Glutamatergic neuron (in vitro differentiated cells): ENCODE measurements around the gene FRMD4B. TPM values are rescaled to one million over a fixed set of nuclear protein-coding genes. Genes with fewer than 3 reads are reported as not detected.

Experiments
- DNase-seq: peaks from one replicate; pipeline ENCODE4 v3.0.0; 2022
- H3K27ac Mint-ChIP-seq: one replicate; pipeline ENCODE4 v1.8.0; 2020; ENCODE audit warnings: mild to moderate bottlenecking, mixed read lengths, inconsistent platforms; ENCODE audit not compliant: unreplicated experiment
- H3K27me3 Mint-ChIP-seq: one replicate; pipeline ENCODE4 v1.8.0; 2020; ENCODE audit warnings: mild to moderate bottlenecking, moderate library complexity, mixed read lengths, inconsistent platforms; ENCODE audit not compliant: unreplicated experiment
- H3K36me3 Mint-ChIP-seq: one replicate; pipeline ENCODE4 v1.8.0; 2020; ENCODE audit warnings: mild to moderate bottlenecking, mixed read lengths, inconsistent platforms; ENCODE audit not compliant: unreplicated experiment
- H3K4me1 Mint-ChIP-seq: one replicate; pipeline ENCODE4 v1.8.0; 2020; ENCODE audit warnings: mild to moderate bottlenecking, low read depth, mixed read lengths, inconsistent platforms; ENCODE audit not compliant: unreplicated experiment
- H3K4me3 Mint-ChIP-seq: one replicate; pipeline ENCODE4 v1.8.0; 2020; ENCODE audit warnings: mild to moderate bottlenecking, mixed read lengths, inconsistent platforms; ENCODE audit not compliant: unreplicated experiment
- H3K9me3 Mint-ChIP-seq: one replicate; pipeline ENCODE4 v1.8.0; 2020; ENCODE audit warnings: mild to moderate bottlenecking, moderate library complexity, mixed read lengths, inconsistent platforms; ENCODE audit not compliant: unreplicated experiment
- total RNA-seq: library from RNA; stranded (reverse); fragmentation: NEBNext Ultra II Directional; extraction: Animal tissue kit (Norgen Biotek cat#: 25700); gene quantifications from one replicate; pipeline ENCODE4 v1.2.1, GENCODE V29; 2021; ENCODE audit not compliant: unreplicated experiment
- TF ChIP-seq, protein P1 (sequence below): fragments of 200-600 bp; sonication (generic); IDR thresholded peaks from one replicate; pipeline ENCODE4 v1.5.0; 2021; ENCODE audit not compliant: partially characterized antibody, unreplicated experiment

The FRMD4B gene
- total RNA-seq, 1 donor from 2014 or later = 3.9 TPM

DNA sequence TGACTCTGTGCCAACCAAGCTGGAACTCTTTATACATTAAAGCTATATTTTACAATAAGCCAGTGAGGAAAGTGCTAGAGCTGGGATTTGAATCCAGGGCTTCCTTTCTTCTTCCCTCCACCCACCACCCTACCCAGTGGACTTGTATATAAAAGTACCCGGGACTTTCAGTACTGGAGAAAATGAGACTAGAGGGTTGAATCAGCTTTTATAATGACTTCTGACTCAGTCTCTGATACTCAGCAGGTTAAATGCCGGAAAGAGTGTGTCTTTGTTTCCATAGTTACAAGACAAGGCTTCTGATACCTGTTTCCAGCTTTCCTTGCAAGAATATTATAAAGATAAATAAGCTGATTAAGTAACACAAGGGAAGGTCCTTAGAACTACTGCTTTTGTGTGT, 80.9 kb downstream of the FRMD4B start:
- Mint-ChIP-seq H3K4me3 (no peak overlapping the region), H3K36me3 (no peaks in the 10 kb centered on the region), H3K27ac (no peak overlapping the region), H3K9me3 (no peaks in the 10 kb centered on the region), H3K27me3 (no peaks in the 10 kb centered on the region), H3K4me1 (no peaks in the 10 kb centered on the region)
- TF ChIP-seq, protein P1, sequence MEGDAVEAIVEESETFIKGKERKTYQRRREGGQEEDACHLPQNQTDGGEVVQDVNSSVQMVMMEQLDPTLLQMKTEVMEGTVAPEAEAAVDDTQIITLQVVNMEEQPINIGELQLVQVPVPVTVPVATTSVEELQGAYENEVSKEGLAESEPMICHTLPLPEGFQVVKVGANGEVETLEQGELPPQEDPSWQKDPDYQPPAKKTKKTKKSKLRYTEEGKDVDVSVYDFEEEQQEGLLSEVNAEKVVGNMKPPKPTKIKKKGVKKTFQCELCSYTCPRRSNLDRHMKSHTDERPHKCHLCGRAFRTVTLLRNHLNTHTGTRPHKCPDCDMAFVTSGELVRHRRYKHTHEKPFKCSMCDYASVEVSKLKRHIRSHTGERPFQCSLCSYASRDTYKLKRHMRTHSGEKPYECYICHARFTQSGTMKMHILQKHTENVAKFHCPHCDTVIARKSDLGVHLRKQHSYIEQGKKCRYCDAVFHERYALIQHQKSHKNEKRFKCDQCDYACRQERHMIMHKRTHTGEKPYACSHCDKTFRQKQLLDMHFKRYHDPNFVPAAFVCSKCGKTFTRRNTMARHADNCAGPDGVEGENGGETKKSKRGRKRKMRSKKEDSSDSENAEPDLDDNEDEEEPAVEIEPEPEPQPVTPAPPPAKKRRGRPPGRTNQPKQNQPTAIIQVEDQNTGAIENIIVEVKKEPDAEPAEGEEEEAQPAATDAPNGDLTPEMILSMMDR = no peak
- DNase-seq = no peak

DNA sequence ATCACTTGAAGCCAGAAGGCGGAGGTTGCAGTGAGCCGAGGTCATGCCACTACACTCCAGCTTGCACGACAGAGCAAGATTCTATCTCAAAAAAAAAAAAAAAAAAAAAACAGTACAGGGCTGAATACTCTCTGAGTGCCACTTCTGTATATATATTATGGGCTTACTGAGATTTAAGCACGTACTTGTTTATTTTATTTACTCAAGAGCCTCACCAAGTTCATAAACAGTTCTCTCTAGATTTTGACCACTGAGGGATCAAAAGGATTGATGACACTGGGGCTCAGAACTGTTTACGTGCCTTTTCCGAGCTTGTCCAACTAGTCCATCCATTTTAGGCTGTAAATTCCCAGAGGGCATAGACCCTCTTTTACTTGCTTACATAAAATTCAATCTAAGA, 81.5 kb downstream of the FRMD4B start:
- no peaks in the 10 kb centered on the region for H3K9me3 Mint-ChIP-seq
- H3K27me3 Mint-ChIP-seq = no peaks in the 10 kb centered on the region
- no peak for DNase-seq
- no peaks in the 10 kb centered on the region for H3K36me3 Mint-ChIP-seq
- TF ChIP-seq, protein P1 = no peak
- H3K27ac Mint-ChIP-seq = no peak overlapping the region
- no peaks in the 10 kb centered on the region for H3K4me1 Mint-ChIP-seq
- H3K4me3 Mint-ChIP-seq = no peak overlapping the region

DNA sequence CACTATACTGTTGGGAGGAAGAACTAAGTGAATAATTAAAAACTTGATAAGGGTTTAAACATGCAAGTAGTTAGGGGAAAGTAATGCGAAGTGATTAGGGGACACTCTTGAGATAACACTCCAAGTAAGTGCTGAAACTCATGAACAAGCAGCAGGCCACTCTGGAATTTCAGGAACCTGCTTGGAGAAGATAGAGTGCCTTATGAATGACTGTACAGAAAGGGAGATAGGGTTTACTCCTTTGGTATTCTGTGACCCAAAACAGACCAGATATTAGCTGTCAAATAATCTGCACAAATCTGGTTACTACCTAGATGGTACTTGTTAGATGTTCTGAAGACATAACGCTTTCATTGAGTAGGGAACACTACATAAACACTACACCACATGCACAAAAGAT, 85.6 kb downstream of the FRMD4B start:
- H3K36me3 Mint-ChIP-seq = no peaks in the 10 kb centered on the region
- H3K4me1 Mint-ChIP-seq = peaks cover 11% of the 10 kb centered on the region
- TF ChIP-seq, protein P1 = no peak
- no peak for DNase-seq
- H3K27me3 Mint-ChIP-seq = peaks cover 1% of the 10 kb centered on the region
- no peak overlapping the region for H3K4me3 Mint-ChIP-seq
- H3K9me3 Mint-ChIP-seq = no peaks in the 10 kb centered on the region
- H3K27ac Mint-ChIP-seq = no peak overlapping the region

DNA sequence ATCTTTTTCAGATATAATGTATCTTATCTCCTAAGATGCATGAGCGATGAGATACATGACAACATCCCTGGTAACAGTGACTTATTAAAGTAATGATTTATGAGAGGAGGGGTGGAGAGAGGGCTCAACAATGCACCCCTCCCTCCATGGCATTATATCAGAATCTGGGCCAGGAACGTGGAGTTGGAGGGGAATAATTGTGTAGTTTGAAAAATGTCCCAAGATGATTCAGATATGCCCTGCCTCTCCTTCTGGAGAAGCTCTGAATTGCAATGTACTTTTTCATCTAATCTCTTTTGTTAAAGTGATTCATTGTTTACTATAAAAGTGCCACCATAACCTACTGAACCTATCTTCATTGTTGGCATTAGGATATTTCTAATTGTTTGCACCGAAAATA, 86.5 kb downstream of the FRMD4B start:
- Mint-ChIP-seq H3K36me3 (no peaks in the 10 kb centered on the region), H3K4me3 (no peak overlapping the region), H3K4me1 (peaks cover 18% of the 10 kb centered on the region), H3K27ac (no peak overlapping the region), H3K27me3 (peaks cover 4% of the 10 kb centered on the region), H3K9me3 (no peaks in the 10 kb centered on the region)
- TF ChIP-seq, protein P1 = no peak
- DNase-seq = no peak

DNA sequence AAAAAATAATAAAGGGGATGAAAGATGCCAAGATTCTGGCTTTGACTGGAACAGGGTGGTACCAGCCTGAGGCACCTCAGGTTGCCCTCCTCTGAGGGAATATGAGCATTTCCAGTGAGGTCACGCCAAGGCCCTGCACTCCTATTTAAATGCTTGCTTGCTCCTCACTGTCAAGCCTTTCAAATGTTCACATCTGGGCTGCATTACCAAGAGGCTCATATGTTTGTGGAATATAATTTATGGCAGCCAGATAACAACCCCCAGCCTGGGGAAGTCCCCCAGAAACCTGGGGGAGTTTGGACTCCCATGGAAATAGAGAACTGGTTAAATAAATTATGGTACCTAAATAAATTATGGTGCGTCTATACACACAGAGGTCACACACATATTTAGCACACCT, 88.4 kb downstream of the FRMD4B start:
- H3K36me3 Mint-ChIP-seq = no peaks in the 10 kb centered on the region
- H3K9me3 Mint-ChIP-seq = peaks cover 3% of the 10 kb centered on the region
- no peak overlapping the region for H3K4me3 Mint-ChIP-seq
- peaks cover 33% of the 10 kb centered on the region for H3K4me1 Mint-ChIP-seq
- peaks cover 7% of the 10 kb centered on the region for H3K27me3 Mint-ChIP-seq
- DNase-seq = no peak
- no peak overlapping the region for H3K27ac Mint-ChIP-seq
- TF ChIP-seq, protein P1 = no peak
